Measurements from ENCODE around the gene GTF3A. TPM values are rescaled to one million over a fixed set of nuclear protein-coding genes. Genes with fewer than 3 reads are reported as not detected.

The GTF3A gene
- total RNA-seq, 2 donors from 2014 or later = 54.7 to 94.2 TPM

GRCh38 chr13:27476943-27477703 is 52.7 kb downstream of the GTF3A start:
- Histone ChIP-seq H3K36me3 (replicated peaks in 1 of 2; ENCODE audit: insufficient read depth in 1 of 2, low read depth in 2 of 2) (no peaks in the 10 kb centered on the region), H3K9me3 (no peaks in the 10 kb centered on the region), H3K27ac (peak overlapping the region in 3 of 4 donors; percentile 1 to 20 (median 7)), H3K4me1 (no peaks in the 10 kb centered on the region), H3K27me3 (no peaks in the 10 kb centered on the region), H3K4me3 (no peak overlapping the region)
- peak; percentile 62 for ATAC-seq
- peak; percentile 33 to 79 (median 53) for DNase-seq
- intact Hi-C loops (cut with DNase I) = no loop called here
- peak in 1 of 3 donors; percentile 19 for TF ChIP-seq POLR2A (IDR thresholded peaks at IDR 0.05)
- peak in 2 of 7 experiments; percentile 11 to 45 for TF ChIP-seq CTCF (IDR thresholded peaks at IDR 0.05)
- WGBS, 2 donors = 30 to 51% methylated on average over 5 to 10 of the region's 10 CpGs

DNA sequence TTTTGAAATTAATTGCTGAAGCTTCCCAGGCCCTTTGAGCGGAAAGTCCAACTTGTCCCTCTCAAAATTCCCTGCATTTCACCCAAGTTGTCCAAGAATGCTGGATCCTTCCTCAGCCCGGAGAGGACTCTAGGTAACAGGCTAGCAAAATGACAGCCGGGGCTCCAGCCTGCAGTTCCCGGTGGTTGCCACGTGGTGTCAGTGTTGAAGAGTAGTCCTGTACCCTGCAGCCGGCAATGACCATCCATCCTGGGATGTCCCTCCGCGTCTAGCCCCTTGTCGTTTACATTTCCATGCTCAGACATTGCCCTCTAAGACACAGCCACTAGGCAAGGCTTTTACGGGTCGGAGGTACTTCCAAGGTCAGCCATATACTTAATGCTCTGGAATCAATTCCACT is 57.3 kb downstream of the GTF3A start:
- 14 to 25% methylated on average over 11 of the region's 11 CpGs for WGBS, 2 donors
- no peaks in the 10 kb centered on the region for H3K4me1 ChIP-seq
- no peak for ATAC-seq
- H3K36me3 ChIP-seq (replicated peaks in 1 of 2; ENCODE audit: insufficient read depth in 1 of 2, low read depth in 2 of 2) = no peaks in the 10 kb centered on the region
- DNase-seq = peak; percentile 27 to 50 (median 43)
- TF ChIP-seq CTCF (IDR thresholded peaks at IDR 0.05) (peak in 6 of 7 experiments; percentile 26 to 56 (median 42)), POLR2A (IDR thresholded peaks at IDR 0.05) (no peak)
- no peak overlapping the region for H3K4me3 ChIP-seq
- H3K27ac ChIP-seq = no peak overlapping the region
- no peaks in the 10 kb centered on the region for H3K9me3 ChIP-seq
- H3K27me3 ChIP-seq = no peaks in the 10 kb centered on the region
- intact Hi-C loops (cut with DNase I) = no loop called here

GRCh38 chr13:27482983-27483382 is 58.6 kb downstream of the GTF3A start:
- 67 to 74% methylated on average over 7 of the region's 7 CpGs for WGBS, 2 donors
- Histone ChIP-seq H3K9me3 (no peaks in the 10 kb centered on the region), H3K4me1 (no peaks in the 10 kb centered on the region), H3K4me3 (no peak overlapping the region), H3K27me3 (no peaks in the 10 kb centered on the region), H3K36me3 (replicated peaks in 1 of 2; ENCODE audit: insufficient read depth in 1 of 2, low read depth in 2 of 2) (no peaks in the 10 kb centered on the region), H3K27ac (no peak overlapping the region)
- ATAC-seq (no peak), DNase-seq (peak in 1 of 4 donors; percentile 12)
- TF ChIP-seq POLR2A (IDR thresholded peaks at IDR 0.05) (no peak), CTCF (IDR thresholded peaks at IDR 0.05) (no peak)
- intact Hi-C loops (cut with DNase I) = no loop called here

GRCh38 chr13:27483421-27483820 is 59.0 kb downstream of the GTF3A start:
- H3K9me3 ChIP-seq = no peaks in the 10 kb centered on the region
- TF ChIP-seq POLR2A (IDR thresholded peaks at IDR 0.05) (no peak), CTCF (IDR thresholded peaks at IDR 0.05) (no peak)
- WGBS, 2 donors = 86 to 89% methylated on average over 9 to 11 of the region's 11 CpGs
- no peaks in the 10 kb centered on the region for H3K27me3 ChIP-seq
- H3K4me1 ChIP-seq = no peaks in the 10 kb centered on the region
- no peak overlapping the region for H3K27ac ChIP-seq
- no peak overlapping the region for H3K4me3 ChIP-seq
- H3K36me3 ChIP-seq (replicated peaks in 1 of 2; ENCODE audit: insufficient read depth in 1 of 2, low read depth in 2 of 2) = no peaks in the 10 kb centered on the region
- ATAC-seq (no peak), DNase-seq (no peak)
- intact Hi-C loops (cut with DNase I) = no loop called here

Small RNA genes within 50 kb of the gene (small RNA-seq; reads per million reads assigned to genes)
- gene RNY1P1 = not detected

Other genes starting within 250 kb of the GTF3A start
- 100 to 1,000 TPM; 500 to 811 TPM for gene RPL21, start 173.1 kb upstream of the GTF3A start, total RNA-seq
- gene RASL11A, start 153.8 kb upstream of the GTF3A start, total RNA-seq = 1 to 10 TPM; 1.3 to 6.5 TPM
- 10 to 100 TPM; 26.0 to 51.1 TPM for gene MTIF3, start 25.9 kb downstream of the GTF3A start, total RNA-seq
- 10 to 100 TPM; 11.2 to 23.1 TPM for gene LNX2, start 195.9 kb downstream of the GTF3A start, total RNA-seq
- 100 to 1,000 TPM in 1 of 2 donors, 10 to 100 TPM in 1; 56.0 to 178 TPM for gene POLR1D, start 197.3 kb downstream of the GTF3A start, total RNA-seq

Measured in body of pancreas (tissue), 4 donors.